GM12878 (cell line): ENCODE results near the gene VN1R5. TPM values are rescaled to one million over a fixed set of nuclear protein-coding genes. Genes with fewer than 3 reads are reported as not detected.

Experiments used
- ATAC-seq: fragments of 200-7000 bp; cut with Tn5 transposase; 3 replicates; pipeline ENCODE4 v1.9.1; 2020; ENCODE audit warnings: mild to moderate bottlenecking, moderate library complexity
- BruUV-seq: library from RNA; stranded (reverse); fragments of 400-500 nt; replicated peaks from 2 replicates; lab custom pipeline; 2021; lab: Mats Ljungman, UMichigan
- CTCF ChIA-PET: fragments of 300-600 bp; sonication (Branson Sonifier 250); formaldehyde crosslinking; extraction: SDS; loops from one replicate; lab custom pipeline; 2021; ENCODE audit warnings: inconsistent platforms; lab: Yijun Ruan, JAX
- POLR2A ChIA-PET: fragments of 350-600 bp; formaldehyde crosslinking; extraction: SDS; loops from one replicate; lab custom pipeline; 2021; ENCODE audit warnings: inconsistent platforms; lab: Charles Lee
- RAD21 ChIA-PET: fragments of 300-600 bp; sonication (Branson Sonifier 250); formaldehyde crosslinking; loops from one replicate; lab custom pipeline; 2023; ENCODE audit warnings: antibody characterized with exemption; ENCODE audit not compliant: unreplicated experiment; lab: Charles Lee
- SMC1A ChIA-PET: fragments of 300-600 bp; sonication (Branson Sonifier 250); formaldehyde crosslinking; loops from one replicate; lab custom pipeline; 2023; ENCODE audit not compliant: unreplicated experiment, uncharacterized antibody; lab: Charles Lee
- DNase-seq: peaks from one replicate; pipeline ENCODE4 v3.0.0-alpha.2; 2011; ENCODE audit warnings: low read depth, low spot score
- FAIRE-seq: peaks from 3 replicates; lab custom pipeline; 2011; peaks lifted over from hg19 to GRCh38; lab: Jason Lieb, UNC
- H2AFZ ChIP-seq: 2 replicates; pipeline ENCODE4 v1.6.0; 2011; ENCODE audit warnings: low read depth, low read length, control low read depth; ENCODE audit not compliant: control insufficient read depth
- H3K27ac ChIP-seq: 2 replicates; pipeline ENCODE4 v1.5.1; 2011; ENCODE audit warnings: control low read depth; ENCODE audit not compliant: control insufficient read depth, insufficient read depth
- H3K27me3 ChIP-seq, 2 experiments: replicated peaks in 1 of 2; 2 replicates each; pipeline versions ENCODE4 v1.6.0 to v1.6.1; 2011; ENCODE audit warnings: low read length in 1 of 2; ENCODE audit not compliant: control insufficient read depth in 2 of 2, insufficient read depth in 2 of 2
- H3K36me3 ChIP-seq, 2 experiments: 2 replicates each; pipeline ENCODE4 v1.5.1; 2011; ENCODE audit warnings: low read length in 1 of 2; ENCODE audit not compliant: control insufficient read depth in 2 of 2, insufficient read depth in 2 of 2
- H3K4me1 ChIP-seq: 2 replicates; pipeline ENCODE4 v1.6.1; 2011; ENCODE audit warnings: mild to moderate bottlenecking, low read length, moderate library complexity, mixed read lengths; ENCODE audit not compliant: control insufficient read depth, insufficient read depth
- H3K4me2 ChIP-seq: 2 replicates; pipeline ENCODE4 v1.6.0; 2011; ENCODE audit warnings: control low read depth; ENCODE audit not compliant: control insufficient read depth, insufficient read depth
- H3K4me3 ChIP-seq: fragments of 200-600 bp; sonication (generic); 2 replicates; pipeline ENCODE4 v1.5.1; 2016
- H3K79me2 ChIP-seq: 2 replicates; pipeline ENCODE4 v1.6.0; 2011; ENCODE audit warnings: low read length; ENCODE audit not compliant: control insufficient read depth, insufficient read depth
- H3K9ac ChIP-seq: 2 replicates; pipeline ENCODE4 v1.8.0; 2011; ENCODE audit warnings: low read length, control low read depth, mixed read lengths; ENCODE audit not compliant: control insufficient read depth, insufficient read depth
- H3K9me3 ChIP-seq: replicated peaks from 3 replicates; pipeline ENCODE4 v1.5.1; 2011; ENCODE audit warnings: mild to moderate bottlenecking, low read length; ENCODE audit not compliant: control insufficient read depth, insufficient read depth
- H4K20me1 ChIP-seq: 2 replicates; pipeline ENCODE4 v1.6.0; 2011; ENCODE audit not compliant: control insufficient read depth, insufficient read depth
- ATF7 ChIP-seq: fragments of 450-650 bp; IDR thresholded peaks from 2 replicates; pipeline ENCODE4 v1.6.1; 2016; ENCODE audit warnings: low read depth, mild to moderate bottlenecking
- EGR1 ChIP-seq, 2 experiments: IDR thresholded peaks; 1 replicate in 1 of 2; 2 replicates in 1 of 2; pipeline ENCODE4 v1.6.1; 2011 to 2012; ENCODE audit warnings: low read depth in 2 of 2, low read length in 2 of 2, borderline replicate concordance in 1 of 2, mild to moderate bottlenecking in 1 of 2, moderate library complexity in 1 of 2
- GATAD2B ChIP-seq: fragments of 450-650 bp; conservative IDR thresholded peaks from 2 replicates; pipeline ENCODE4 v1.6.1; 2017; ENCODE audit warnings: low read depth, mild to moderate bottlenecking, moderate library complexity
- NFYA ChIP-seq: IDR thresholded peaks from 2 replicates; pipeline ENCODE4 v1.6.1; 2011; ENCODE audit warnings: low read depth, mild to moderate bottlenecking, low read length, improper control_type of control experiment, borderline replicate concordance
- POLR2AphosphoS2 ChIP-seq: IDR thresholded peaks from 2 replicates; pipeline ENCODE4 v1.6.1; 2011; ENCODE audit warnings: low read depth, mild to moderate bottlenecking, low read length, improper control_type of control experiment, moderate library complexity
- RB1 ChIP-seq: fragments of 450-650 bp; formaldehyde crosslinking; IDR thresholded peaks from 2 replicates; pipeline ENCODE4 v1.6.1; 2017; ENCODE audit warnings: mild to moderate bottlenecking, borderline replicate concordance
- SPI1 ChIP-seq: IDR thresholded peaks from 2 replicates; pipeline ENCODE4 v1.6.1; 2011; ENCODE audit warnings: low read depth, mild to moderate bottlenecking, low read length, moderate library complexity, borderline replicate concordance; ENCODE audit not compliant: insufficient read depth
- STAT1 ChIP-seq: fragments of 450-650 bp; conservative IDR thresholded peaks from 2 replicates; pipeline ENCODE4 v1.6.1; 2014; ENCODE audit warnings: antibody characterized with exemption, mild to moderate bottlenecking
- ZZZ3 ChIP-seq: IDR thresholded peaks from 2 replicates; pipeline ENCODE4 v1.6.1; 2011; ENCODE audit warnings: low read depth; ENCODE audit not compliant: control insufficient read depth, insufficient read length
- WGBS: methylation state at CpG from one replicate; pipeline ENCODE4 v1.1.6; 2016; ENCODE audit warnings: low lambda C conversion rate; ENCODE audit not compliant: insufficient replicate concordance, insufficient coverage; ENCODE audit errors: missing lambda C conversion rate; 5-methylcytosine and 5-hydroxymethylcytosine counted together
- in situ Hi-C: fragments of 300-500 bp; cut with MboI; formaldehyde crosslinking; loops from 9 replicates; pipeline ENCODE4 v1.14.3; 2018; ENCODE audit warnings: mixed read lengths
- intact Hi-C: fragments of 100-400 bp; cut with micrococcal nuclease; formaldehyde crosslinking; loops from one replicate; pipeline ENCODE4 v1.14.2; 2022; ENCODE audit not compliant: unreplicated experiment
- polyA plus RNA-seq, 11 experiments: library from polyadenylated mRNA; depleted of rRNA in 4 of 11; unstranded in 6 of 11; stranded (reverse) in 5 of 11; fragments of >200 nt; fragmentation: Nextera tagmentation in 4 of 11; fragmentation: Illumina TruSeq in 1 of 11; extraction: Ambion mirVana in 4 of 11; extraction: Trizol in 1 of 11; gene quantifications; 1 replicate in 1 of 11; 2 replicates in 10 of 11; pipeline versions ENCODE4 v1.2.1 to v1.2.3, GENCODE V29; 2011 to 2016; ENCODE audit warnings: inconsistent platforms in 2 of 11, missing spikeins in 2 of 11, low read depth in 1 of 11
- total RNA-seq, 4 experiments: library from RNA; depleted of rRNA in 3 of 4; stranded (reverse); fragments of >200 nt in 3 of 4; fragmentation: Illumina TruSeq in 1 of 4; extraction: Trizol in 1 of 4; gene quantifications; 2 replicates each; pipeline versions ENCODE4 v1.2.1 to v1.2.3, GENCODE V29; 2013 to 2021
- TF ChIP-seq, protein P1 (sequence below): fragments of 450-650 bp; IDR thresholded peaks from 2 replicates; pipeline ENCODE4 v1.6.1; 2014; ENCODE audit warnings: mild to moderate bottlenecking
- TF ChIP-seq, protein P2 (sequence below): IDR thresholded peaks from 2 replicates; pipeline ENCODE4 v1.6.1; 2012; ENCODE audit warnings: low read depth, low read length, improper control_type of control experiment
- TF ChIP-seq, protein P3 (sequence below): IDR thresholded peaks from 2 replicates; pipeline ENCODE4 v1.6.1; 2011; ENCODE audit warnings: mild to moderate bottlenecking, low read depth, low read length, moderate library complexity; ENCODE audit not compliant: insufficient replicate concordance

The VN1R5 gene
- total and polyA plus RNA-seq, 10 of the 15 experiments (the other 5 are each of a cell fraction or from before 2014, with no cell fraction given) = not detected

DNA sequence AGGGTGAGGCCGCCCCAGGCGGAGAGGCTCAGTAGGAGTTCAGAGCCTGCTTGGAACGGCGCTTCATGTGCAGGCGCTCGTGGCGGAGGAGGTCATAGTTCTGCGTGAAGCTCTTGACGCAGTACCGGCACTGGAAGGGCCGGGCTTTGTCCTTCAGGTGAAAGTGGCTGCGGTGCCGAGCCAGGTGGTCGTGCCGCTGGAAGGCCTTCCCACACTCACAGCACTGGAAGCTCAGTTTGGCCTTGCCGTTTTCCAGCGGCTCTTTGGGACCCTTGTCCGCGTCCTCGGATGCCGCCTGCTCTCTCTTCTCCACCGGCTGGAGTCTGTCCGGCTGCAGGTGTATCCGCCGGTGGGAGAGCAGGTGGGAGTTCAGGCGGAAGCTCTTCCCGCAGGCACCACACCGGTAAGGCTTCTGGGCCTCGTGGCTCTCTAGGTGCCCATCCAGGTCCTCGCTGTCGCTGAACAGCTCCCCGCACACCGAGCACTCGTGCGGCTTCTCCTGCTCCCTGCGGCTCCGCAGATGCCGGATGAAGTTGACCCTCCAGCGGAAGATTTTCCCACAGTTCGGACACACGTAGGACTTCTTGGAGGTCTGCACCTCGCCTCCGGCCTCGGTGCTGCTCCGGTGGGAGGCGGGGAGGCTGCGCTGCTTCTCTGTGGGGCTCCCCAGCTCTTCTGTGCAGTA, 44.8 kb downstream of the VN1R5 start:
- DNase-seq (no peak), ATAC-seq (no peak), FAIRE-seq (no peak)
- CTCF ChIA-PET = no interaction called here
- Histone ChIP-seq H3K9ac (no peak overlapping the region), H3K9me3 (no peaks in the 10 kb centered on the region), H3K4me2 (no peak overlapping the region), H2AFZ (no peak overlapping the region), H3K36me3 (peaks cover 2 to 12% of the 10 kb centered on the region in 2 experiments), H3K79me2 (no peaks in the 10 kb centered on the region), H3K27ac (no peak overlapping the region), H3K27me3 (no peaks in the 10 kb centered on the region), H4K20me1 (no peaks in the 10 kb centered on the region), H3K4me3 (no peak overlapping the region), H3K4me1 (no peaks in the 10 kb centered on the region)
- TF ChIP-seq ATF7 (no peak), ZZZ3 (no peak), POLR2AphosphoS2 (no peak), RB1 (no peak)
- TF ChIP-seq, protein P1, sequence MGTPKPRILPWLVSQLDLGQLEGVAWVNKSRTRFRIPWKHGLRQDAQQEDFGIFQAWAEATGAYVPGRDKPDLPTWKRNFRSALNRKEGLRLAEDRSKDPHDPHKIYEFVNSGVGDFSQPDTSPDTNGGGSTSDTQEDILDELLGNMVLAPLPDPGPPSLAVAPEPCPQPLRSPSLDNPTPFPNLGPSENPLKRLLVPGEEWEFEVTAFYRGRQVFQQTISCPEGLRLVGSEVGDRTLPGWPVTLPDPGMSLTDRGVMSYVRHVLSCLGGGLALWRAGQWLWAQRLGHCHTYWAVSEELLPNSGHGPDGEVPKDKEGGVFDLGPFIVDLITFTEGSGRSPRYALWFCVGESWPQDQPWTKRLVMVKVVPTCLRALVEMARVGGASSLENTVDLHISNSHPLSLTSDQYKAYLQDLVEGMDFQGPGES = no peak
- no TSS peak for BruUV-seq
- POLR2A ChIA-PET = no interaction called here
- in situ Hi-C loops (no loop called here), intact Hi-C loops (no loop called here)
- WGBS = 97% methylated on average over 47 of the region's 47 CpGs
- SMC1A ChIA-PET = interaction anchor here (1.0 to 1.5 kb wide), 2 partner anchors 17 to 88 kb away, joined by 3 read pairs; no protein-coding TSS in a partner anchor
- RAD21 ChIA-PET = no interaction called here

DNA sequence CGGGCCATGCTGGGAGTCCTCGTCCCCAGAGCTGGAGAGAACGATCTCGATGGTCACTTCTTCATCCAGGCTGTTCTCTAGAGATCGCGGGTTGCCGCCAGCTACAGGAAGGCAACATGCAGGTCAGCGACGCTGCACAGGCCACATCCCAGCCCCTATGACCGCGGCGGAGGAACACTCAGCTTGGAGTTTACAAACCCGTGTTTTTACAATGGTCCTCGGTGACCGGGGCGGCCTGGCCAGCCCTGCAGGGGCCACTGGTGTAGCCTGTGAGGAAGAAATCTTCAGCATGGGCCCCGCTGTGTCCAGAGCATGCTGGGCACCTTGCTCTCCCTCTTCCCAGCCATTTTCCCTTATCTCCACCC, 45.3 kb downstream of the VN1R5 start:
- ChIA-PET POLR2A (no interaction called here), SMC1A (interaction anchor here (1.0 kb wide), 1 partner anchor 16 kb away, joined by 3 read pairs; no protein-coding TSS in a partner anchor), CTCF (no interaction called here), RAD21 (no interaction called here)
- in situ Hi-C loops = no loop called here
- Histone ChIP-seq H3K27ac (no peak overlapping the region), H3K4me3 (no peak overlapping the region), H4K20me1 (no peaks in the 10 kb centered on the region), H3K36me3 (peaks cover 2 to 12% of the 10 kb centered on the region in 2 experiments), H3K79me2 (no peaks in the 10 kb centered on the region), H3K27me3 (no peaks in the 10 kb centered on the region), H3K9ac (no peak overlapping the region), H2AFZ (no peak overlapping the region), H3K4me1 (no peaks in the 10 kb centered on the region), H3K9me3 (no peaks in the 10 kb centered on the region), H3K4me2 (no peak overlapping the region)
- ATAC-seq (no peak), DNase-seq (no peak), FAIRE-seq (no peak)
- no TSS peak for BruUV-seq
- intact Hi-C loops = no loop called here
- WGBS = 95% methylated on average over 12 of the region's 17 CpGs
- TF ChIP-seq, protein P2, sequence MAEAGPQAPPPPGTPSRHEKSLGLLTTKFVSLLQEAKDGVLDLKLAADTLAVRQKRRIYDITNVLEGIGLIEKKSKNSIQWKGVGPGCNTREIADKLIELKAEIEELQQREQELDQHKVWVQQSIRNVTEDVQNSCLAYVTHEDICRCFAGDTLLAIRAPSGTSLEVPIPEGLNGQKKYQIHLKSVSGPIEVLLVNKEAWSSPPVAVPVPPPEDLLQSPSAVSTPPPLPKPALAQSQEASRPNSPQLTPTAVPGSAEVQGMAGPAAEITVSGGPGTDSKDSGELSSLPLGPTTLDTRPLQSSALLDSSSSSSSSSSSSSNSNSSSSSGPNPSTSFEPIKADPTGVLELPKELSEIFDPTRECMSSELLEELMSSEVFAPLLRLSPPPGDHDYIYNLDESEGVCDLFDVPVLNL = no peak
- TF ChIP-seq, protein P3, sequence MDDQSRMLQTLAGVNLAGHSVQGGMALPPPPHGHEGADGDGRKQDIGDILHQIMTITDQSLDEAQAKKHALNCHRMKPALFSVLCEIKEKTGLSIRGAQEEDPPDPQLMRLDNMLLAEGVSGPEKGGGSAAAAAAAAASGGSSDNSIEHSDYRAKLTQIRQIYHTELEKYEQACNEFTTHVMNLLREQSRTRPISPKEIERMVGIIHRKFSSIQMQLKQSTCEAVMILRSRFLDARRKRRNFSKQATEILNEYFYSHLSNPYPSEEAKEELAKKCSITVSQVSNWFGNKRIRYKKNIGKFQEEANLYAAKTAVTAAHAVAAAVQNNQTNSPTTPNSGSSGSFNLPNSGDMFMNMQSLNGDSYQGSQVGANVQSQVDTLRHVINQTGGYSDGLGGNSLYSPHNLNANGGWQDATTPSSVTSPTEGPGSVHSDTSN = no peak
- TF ChIP-seq GATAD2B (no peak), SPI1 (no peak), NFYA (no peak), EGR1 (IDR thresholded peaks at IDR 0.05; ENCODE audit: borderline replicate concordance in 1 of 2, low read depth in 2 of 2, low read length in 2 of 2) (no peak), STAT1 (no peak)
